Gastrocnemius medialis (tissue), 4 donors: ENCODE results near the gene CBR1. TPM values are rescaled to one million over a fixed set of nuclear protein-coding genes. Genes with fewer than 3 reads are reported as not detected.

ENCODE experiments used
- ATAC-seq, 2 donors: fragments of 150-250 bp; one replicate each; pipeline ENCODE4 v1.9.1; 2016
- DNase-seq, 2 donors: peaks; one replicate each; pipeline ENCODE4 v3.0.0-alpha.2; 2019
- H3K27ac ChIP-seq, 4 donors: fragments of 200-600 bp; sonication (generic); 1 replicate in 1 of 4; 2 replicates in 3 of 4; pipeline ENCODE4 v1.5.1; 2016 to 2018; ENCODE audit warnings: mild to moderate bottlenecking in 2 of 4, moderate library complexity in 1 of 4
- H3K27me3 ChIP-seq, 3 donors: fragments of 200-600 bp; sonication (generic) in 2 of 3; 1 replicate in 1 of 3; 2 replicates in 2 of 3; pipeline versions ENCODE4 v1.5.1 to v1.6.0; 2016 to 2019; ENCODE audit warnings: mild to moderate bottlenecking in 1 of 3, moderate library complexity in 1 of 3
- H3K36me3 ChIP-seq, 2 donors: fragments of 200-600 bp; sonication (generic) in 1 of 2; one replicate each; pipeline ENCODE4 v1.5.1; 2017 to 2018
- H3K4me1 ChIP-seq, 2 donors: fragments of 200-600 bp; sonication (generic) in 1 of 2; one replicate each; pipeline ENCODE4 v1.5.1; 2016 to 2017; ENCODE audit warnings: mild to moderate bottlenecking in 2 of 2
- H3K4me3 ChIP-seq, 4 donors: fragments of 200-600 bp; sonication (generic) in 3 of 4; 1 replicate in 1 of 4; 2 replicates in 3 of 4; pipeline ENCODE4 v1.5.1; 2016 to 2019; ENCODE audit warnings: mild to moderate bottlenecking in 2 of 4
- H3K9me3 ChIP-seq, 3 donors: fragments of 200-600 bp; sonication (generic) in 2 of 3; 1 replicate in 1 of 3; 2 replicates in 2 of 3; pipeline ENCODE4 v1.5.1; 2016 to 2019
- CTCF ChIP-seq, 5 experiments: fragments of 450-650 bp in 3 of 5; fragments of 200-600 bp in 2 of 5; sonication (generic) in 2 of 5; IDR thresholded peaks in 4 of 5; conservative IDR thresholded peaks in 1 of 5; 1 replicate in 4 of 5; 2 replicates in 1 of 5; pipeline ENCODE4 v1.5.1; 2016 to 2019; ENCODE audit warnings: antibody characterized with exemption in 5 of 5, mild to moderate bottlenecking in 3 of 5, moderate library complexity in 3 of 5
- POLR2A ChIP-seq, 2 donors: fragments of 450-650 bp; IDR thresholded peaks; one replicate each; pipeline ENCODE4 v1.6.1; 2017; ENCODE audit warnings: antibody characterized with exemption in 2 of 2, mild to moderate bottlenecking in 2 of 2, moderate library complexity in 2 of 2
- in situ Hi-C, 4 donors: fragments of 200-750 bp; cut with MboI; loops; one replicate each; pipeline versions ENCODE4 v1.15.0 to v1.8.0; 2017; ENCODE audit warnings: low sequenced_read_pairs in 4 of 4
- intact Hi-C: fragments of 100-400 bp; cut with DNase I; formaldehyde crosslinking; loops from one replicate; pipeline ENCODE4 v1.15.1; 2023; ENCODE audit warnings: low total_unique reads
- total RNA-seq, 4 donors: library from RNA; depleted of rRNA; stranded (reverse); fragments of >200 nt; gene quantifications; one replicate each; pipeline versions ENCODE4 v1.1.0 to v1.2.3, GENCODE V29; 2016

The CBR1 gene
- total RNA-seq: 10 to 100 TPM; 44.8 to 73.9 (median 66.4) TPM

GRCh38 chr21:36069713-36070583, at the start of gene CBR1:
Gene CBR1 (plus strand): TSS chr21:36070024. CDS start chr21:36070116, 92 bp downstream.
- TF ChIP-seq CTCF (IDR thresholded peaks at IDR 0.05 in 4 of 5, conservative IDR thresholded peaks at IDR 0.05 in 1 of 5): peak in 1 of 5 experiments; percentile 24
- peak; percentile 59 to 66 for TF ChIP-seq POLR2A (IDR thresholded peaks at IDR 0.05)
- Histone ChIP-seq H3K4me1 (peaks cover 39% of the 10 kb centered on the region in 2 donors), H3K27ac (peak within 1 kb of the TSS; percentile 75 to 90 (median 79)), H3K36me3 (peaks cover 0 to 14% of the 10 kb centered on the region in 2 donors), H3K4me3 (peak within 1 kb of the TSS; percentile 82 to 94 (median 92)), H3K27me3 (no peaks in the 10 kb centered on the region), H3K9me3 (peaks cover 0 to 6% (median 0%) of the 10 kb centered on the region in 3 donors)
- ATAC-seq (peak; percentile 93 to 95), DNase-seq (peak; percentile 87 to 95)
- in situ Hi-C loops (no loop called here), intact Hi-C loops (loop anchor here (1.0 to 10.0 kb wide), 3 partner anchors 42 to 1455 kb away; partner anchors contain the start of genes DOP1B and RCAN1)

GRCh38 chr21:36021251-36021837, 48.5 kb upstream of the CBR1 start:
- TF ChIP-seq CTCF (IDR thresholded peaks at IDR 0.05 in 4 of 5, conservative IDR thresholded peaks at IDR 0.05 in 1 of 5) (no peak), POLR2A (IDR thresholded peaks at IDR 0.05) (no peak)
- intact Hi-C loops: no loop called here
- no peaks in the 10 kb centered on the region for H3K27me3 ChIP-seq
- H3K4me3 ChIP-seq: no peak overlapping the region
- no peak overlapping the region for H3K27ac ChIP-seq
- DNase-seq: no peak
- H3K9me3 ChIP-seq: no peaks in the 10 kb centered on the region
- no peak for ATAC-seq
- no peaks in the 10 kb centered on the region for H3K4me1 ChIP-seq
- in situ Hi-C loops: no loop called here
- no peaks in the 10 kb centered on the region for H3K36me3 ChIP-seq

- H3K4me1 ChIP-seq: no peaks in the 10 kb centered on the region
- in situ Hi-C loops: no loop called here
- no peaks in the 10 kb centered on the region for H3K9me3 ChIP-seq
- TF ChIP-seq CTCF (IDR thresholded peaks at IDR 0.05 in 4 of 5, conservative IDR thresholded peaks at IDR 0.05 in 1 of 5) (no peak), POLR2A (IDR thresholded peaks at IDR 0.05) (no peak)
- no peak for ATAC-seq
- H3K36me3 ChIP-seq: no peaks in the 10 kb centered on the region
- H3K4me3 ChIP-seq: no peak overlapping the region
- H3K27ac ChIP-seq: no peak overlapping the region
- no peaks in the 10 kb centered on the region for H3K27me3 ChIP-seq
- intact Hi-C loops: no loop called here
- no peak for DNase-seq
These were observed 47.3 kb upstream of the CBR1 start for GRCh38 chr21:36022427-36023091.

GRCh38 chr21:36023092-36023480, 46.7 kb upstream of the CBR1 start:
- H3K27me3 ChIP-seq: no peaks in the 10 kb centered on the region
- H3K4me1 ChIP-seq: peaks cover 0 to under 1% of the 10 kb centered on the region in 2 donors
- in situ Hi-C loops (no loop called here), intact Hi-C loops (no loop called here)
- DNase-seq: no peak
- ATAC-seq: no peak
- no peak for TF ChIP-seq POLR2A (IDR thresholded peaks at IDR 0.05)
- H3K9me3 ChIP-seq: no peaks in the 10 kb centered on the region
- H3K4me3 ChIP-seq: no peak overlapping the region
- no peak overlapping the region for H3K27ac ChIP-seq
- no peaks in the 10 kb centered on the region for H3K36me3 ChIP-seq

- DNase-seq (no peak), ATAC-seq (no peak)
- intact Hi-C loops: loop anchor here (5.0 kb wide), 1 partner anchor 1277 kb away; no protein-coding TSS in a partner anchor
- no peaks in the 10 kb centered on the region for H3K9me3 ChIP-seq
- in situ Hi-C loops: no loop called here
- no peaks in the 10 kb centered on the region for H3K27me3 ChIP-seq
- no peak overlapping the region for H3K4me3 ChIP-seq
- TF ChIP-seq CTCF (IDR thresholded peaks at IDR 0.05 in 4 of 5, conservative IDR thresholded peaks at IDR 0.05 in 1 of 5): no peak
- no peak for TF ChIP-seq POLR2A (IDR thresholded peaks at IDR 0.05)
- H3K4me1 ChIP-seq: peaks cover 3 to 4% of the 10 kb centered on the region in 2 donors
- H3K27ac ChIP-seq: no peak overlapping the region
- no peaks in the 10 kb centered on the region for H3K36me3 ChIP-seq
These were observed 45.0 kb upstream of the CBR1 start for GRCh38 chr21:36024782-36025181.
